Uterus (tissue), 4 donors: Measurements from ENCODE around the gene LCMT1. TPM values are rescaled to one million over a fixed set of nuclear protein-coding genes. Genes with fewer than 3 reads are reported as not detected.
"Not testable (repeated sequence)": the region's sequence is repeated elsewhere in the genome, so short reads cannot be mapped to it uniquely, and the experiment has no call there.

Experiments used
- DNase-seq, 2 donors: peaks; one replicate each; pipeline ENCODE4 v3.0.0-alpha.2; 2019 to 2020
- H3K27ac ChIP-seq, 2 donors: fragments of 200-600 bp; sonication (generic); 1 replicate in 1 of 2; 2 replicates in 1 of 2; pipeline ENCODE4 v1.5.1; 2016 to 2018
- H3K27me3 ChIP-seq, 2 donors: fragments of 200-600 bp; sonication (generic); one replicate each; pipeline ENCODE4 v1.5.1; 2018 to 2019; ENCODE audit warnings: control low read depth in 1 of 2
- H3K36me3 ChIP-seq, 2 donors: fragments of 200-600 bp; sonication (generic); one replicate each; pipeline ENCODE4 v1.5.1; 2019; ENCODE audit warnings: control low read depth in 1 of 2
- H3K4me1 ChIP-seq, 2 donors: fragments of 200-600 bp; sonication (generic); one replicate each; pipeline ENCODE4 v1.5.1; 2018 to 2019; ENCODE audit warnings: control low read depth in 1 of 2
- H3K4me3 ChIP-seq, 2 donors: fragments of 200-600 bp; sonication (generic); 1 replicate in 1 of 2; 2 replicates in 1 of 2; pipeline ENCODE4 v1.5.1; 2018 to 2019; ENCODE audit warnings: mild to moderate bottlenecking in 1 of 2
- H3K9me3 ChIP-seq, 2 donors: fragments of 200-600 bp; sonication (generic); one replicate each; pipeline ENCODE4 v1.5.1; 2019; ENCODE audit warnings: control low read depth in 1 of 2
- POLR2A ChIP-seq, 2 donors: fragments of 450-650 bp; IDR thresholded peaks; one replicate each; pipeline ENCODE4 v1.6.1; 2016; ENCODE audit warnings: antibody characterized with exemption in 2 of 2, mild to moderate bottlenecking in 1 of 2, moderate library complexity in 1 of 2
- intact Hi-C: fragments of 100-400 bp; cut with DNase I; formaldehyde crosslinking; loops from one replicate; pipeline ENCODE4 v1.15.1; 2023; ENCODE audit warnings: low total_unique reads
- total RNA-seq, 4 donors: library from RNA; depleted of rRNA in 3 of 4; stranded (reverse); fragments of >200 nt in 3 of 4; gene quantifications; one replicate each; pipeline versions ENCODE4 v1.1.0 to v1.2.4, GENCODE V29; 2014 to 2023
- TF ChIP-seq, protein P1 (sequence below), 4 experiments: fragments of 200-600 bp in 2 of 4; fragments of 450-650 bp in 2 of 4; sonication (generic) in 2 of 4; IDR thresholded peaks; one replicate each; pipeline ENCODE4 v1.5.1; 2016 to 2019; ENCODE audit warnings: antibody characterized with exemption in 4 of 4, mild to moderate bottlenecking in 2 of 4, moderate library complexity in 1 of 4
- donor health status: DM: yes; HTN: yes; CAD: no.

The LCMT1 gene
- total RNA-seq, 4 donors from 2014 or later: 33.7 to 39.8 (median 38.3) TPM

DNA sequence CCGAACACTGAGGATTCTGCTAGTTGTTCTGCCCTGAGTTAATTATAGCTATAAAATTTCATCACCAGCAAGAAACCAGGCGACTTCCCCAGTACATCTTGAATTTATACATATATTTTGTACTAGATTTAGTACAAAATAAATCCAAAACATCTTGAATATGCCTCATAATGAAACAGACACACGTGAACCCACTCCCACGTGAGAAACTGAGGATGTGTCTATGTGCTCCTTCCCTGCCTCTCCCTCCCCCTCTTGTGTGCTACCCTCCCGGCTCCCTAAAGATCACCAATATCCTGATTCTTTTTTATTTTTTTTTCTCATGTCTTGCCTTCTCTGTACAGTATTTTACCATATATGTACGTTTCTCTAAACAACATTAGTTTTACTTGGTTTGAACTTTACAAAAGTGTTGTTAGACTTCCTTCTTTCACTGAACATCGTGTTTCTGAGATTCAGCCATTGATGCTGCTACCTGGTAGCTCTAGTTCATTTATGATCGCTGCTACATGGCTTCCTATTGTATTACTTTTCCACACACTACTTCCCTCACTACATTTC lies 1.1 kb upstream of the LCMT1 start:
- Histone ChIP-seq H3K4me1 (peaks cover 0 to 6% of the 10 kb centered on the region in 2 donors), H3K9me3 (no peaks in the 10 kb centered on the region), H3K36me3 (no peaks in the 10 kb centered on the region), H3K27ac (peak overlapping the region; percentile 39 to 69), H3K4me3 (peak overlapping the region; percentile 88 to 92), H3K27me3 (no peaks in the 10 kb centered on the region)
- TF ChIP-seq POLR2A (IDR thresholded peaks at IDR 0.05): no peak
- TF ChIP-seq, protein P1, sequence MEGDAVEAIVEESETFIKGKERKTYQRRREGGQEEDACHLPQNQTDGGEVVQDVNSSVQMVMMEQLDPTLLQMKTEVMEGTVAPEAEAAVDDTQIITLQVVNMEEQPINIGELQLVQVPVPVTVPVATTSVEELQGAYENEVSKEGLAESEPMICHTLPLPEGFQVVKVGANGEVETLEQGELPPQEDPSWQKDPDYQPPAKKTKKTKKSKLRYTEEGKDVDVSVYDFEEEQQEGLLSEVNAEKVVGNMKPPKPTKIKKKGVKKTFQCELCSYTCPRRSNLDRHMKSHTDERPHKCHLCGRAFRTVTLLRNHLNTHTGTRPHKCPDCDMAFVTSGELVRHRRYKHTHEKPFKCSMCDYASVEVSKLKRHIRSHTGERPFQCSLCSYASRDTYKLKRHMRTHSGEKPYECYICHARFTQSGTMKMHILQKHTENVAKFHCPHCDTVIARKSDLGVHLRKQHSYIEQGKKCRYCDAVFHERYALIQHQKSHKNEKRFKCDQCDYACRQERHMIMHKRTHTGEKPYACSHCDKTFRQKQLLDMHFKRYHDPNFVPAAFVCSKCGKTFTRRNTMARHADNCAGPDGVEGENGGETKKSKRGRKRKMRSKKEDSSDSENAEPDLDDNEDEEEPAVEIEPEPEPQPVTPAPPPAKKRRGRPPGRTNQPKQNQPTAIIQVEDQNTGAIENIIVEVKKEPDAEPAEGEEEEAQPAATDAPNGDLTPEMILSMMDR (IDR thresholded peaks at IDR 0.05): no peak
- intact Hi-C loops: no loop called here
- DNase-seq: no peak

DNA sequence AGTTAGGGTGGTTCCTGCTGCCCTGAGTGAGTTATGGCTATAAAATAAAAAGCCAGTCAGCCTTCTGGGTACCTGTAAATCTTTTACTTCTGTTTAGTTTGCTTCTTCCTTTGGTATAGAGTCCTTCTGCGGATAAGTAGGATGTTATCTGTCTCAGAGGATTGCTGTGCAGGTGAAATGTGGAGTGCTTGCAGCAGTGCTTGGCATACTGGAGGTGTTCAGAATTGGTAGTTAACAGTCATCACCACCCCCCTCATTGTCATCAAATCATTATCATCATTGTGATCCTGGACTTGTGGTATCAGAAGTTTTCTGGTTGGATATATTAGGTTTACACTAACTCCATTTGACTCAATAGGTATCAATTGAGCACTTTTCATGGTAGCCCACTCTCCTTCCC lies 2.6 kb downstream of the LCMT1 start:
- intact Hi-C loops: no loop called here
- no peak for TF ChIP-seq POLR2A (IDR thresholded peaks at IDR 0.05)
- TF ChIP-seq, protein P1 (IDR thresholded peaks at IDR 0.05): no peak
- Histone ChIP-seq H3K27ac (no peak overlapping the region), H3K36me3 (no peaks in the 10 kb centered on the region), H3K4me3 (no peak overlapping the region), H3K9me3 (no peaks in the 10 kb centered on the region), H3K27me3 (no peaks in the 10 kb centered on the region), H3K4me1 (peaks cover 0 to 6% of the 10 kb centered on the region in 2 donors)
- no peak for DNase-seq

DNA sequence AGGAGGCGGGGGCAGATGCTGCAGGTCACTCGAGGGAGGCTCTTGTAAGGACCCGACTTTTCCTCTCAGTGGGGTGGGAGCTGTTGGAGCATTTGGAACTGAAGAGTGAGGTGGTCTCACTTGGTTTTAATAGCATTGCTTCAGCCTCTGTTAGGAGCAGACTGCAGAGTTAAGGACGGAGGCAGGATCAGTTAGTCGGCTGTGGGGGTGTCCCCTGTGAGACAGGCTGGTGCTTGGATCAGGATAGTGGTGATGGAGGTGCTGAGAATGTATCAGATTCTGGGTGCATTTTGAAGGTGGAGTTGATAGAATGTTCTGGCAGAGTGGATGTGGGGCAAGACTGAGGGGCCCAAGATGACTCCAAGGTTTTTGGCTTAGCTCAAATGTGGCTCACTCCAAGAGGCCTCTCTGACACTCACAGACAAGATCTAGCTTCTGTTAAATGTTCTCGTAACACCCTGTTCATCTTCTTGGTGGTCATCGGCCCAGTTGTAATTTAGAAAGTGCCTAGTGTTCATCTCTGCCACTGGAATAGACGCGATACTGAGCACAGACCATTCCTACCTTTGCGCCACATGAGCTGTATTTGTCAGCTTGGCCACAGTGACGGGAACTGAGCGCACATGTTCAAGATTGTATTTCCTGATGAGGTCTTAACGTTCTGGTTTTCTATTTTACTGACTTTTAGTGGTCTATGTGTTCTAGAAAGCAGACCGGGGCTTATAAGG lies 7.5 kb downstream of the LCMT1 start:
- Histone ChIP-seq H3K4me1 (no peaks in the 10 kb centered on the region), H3K4me3 (no peak overlapping the region), H3K27ac (no peak overlapping the region), H3K9me3 (no peaks in the 10 kb centered on the region), H3K36me3 (no peaks in the 10 kb centered on the region), H3K27me3 (no peaks in the 10 kb centered on the region)
- intact Hi-C loops: no loop called here
- TF ChIP-seq POLR2A (IDR thresholded peaks at IDR 0.05): no peak
- TF ChIP-seq, protein P1 (IDR thresholded peaks at IDR 0.05): no peak
- DNase-seq: no peak

DNA sequence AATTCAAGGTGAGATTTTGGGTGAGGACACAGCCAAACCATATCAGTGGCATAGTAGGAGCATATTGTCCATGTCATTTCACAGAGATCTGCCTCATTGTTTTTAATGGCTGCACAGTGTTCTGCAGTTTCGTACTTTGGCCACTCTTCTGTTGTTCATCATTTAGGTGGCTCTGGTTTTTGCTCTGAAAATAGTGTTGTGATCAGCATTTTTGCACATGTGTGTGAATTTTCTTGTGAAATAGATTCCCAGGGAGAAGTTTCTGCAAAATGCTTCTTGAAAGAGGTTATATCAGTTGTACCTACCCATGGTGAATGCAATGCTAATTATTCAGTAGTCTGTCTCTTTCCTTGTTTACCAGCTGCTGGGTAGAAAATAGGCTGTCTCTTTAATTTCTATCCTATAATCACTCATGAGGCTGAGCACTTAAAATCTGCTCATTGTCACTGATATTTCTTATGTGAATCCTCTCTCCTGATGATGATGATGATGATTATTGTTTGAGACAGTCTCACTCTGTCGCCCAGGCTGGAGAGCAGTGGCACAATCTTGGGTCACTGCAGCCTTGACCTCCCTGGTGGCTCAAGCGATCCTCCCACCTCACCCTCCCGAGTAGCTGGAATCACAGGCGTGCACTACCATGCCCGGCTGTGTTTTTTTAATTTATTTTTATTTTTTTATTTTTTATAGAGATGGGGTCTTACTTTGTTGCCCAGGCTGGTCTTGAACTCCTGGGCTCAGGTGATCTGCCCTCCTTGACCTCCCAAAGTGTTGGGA lies 10.5 kb downstream of the LCMT1 start:
- no peaks in the 10 kb centered on the region for H3K36me3 ChIP-seq
- no peaks in the 10 kb centered on the region for H3K4me1 ChIP-seq
- intact Hi-C loops: no loop called here
- H3K27me3 ChIP-seq: no peaks in the 10 kb centered on the region
- no peak for TF ChIP-seq POLR2A (IDR thresholded peaks at IDR 0.05)
- TF ChIP-seq, protein P1 (IDR thresholded peaks at IDR 0.05): no peak
- no peaks in the 10 kb centered on the region for H3K9me3 ChIP-seq
- H3K27ac ChIP-seq: no peak overlapping the region
- no peak for DNase-seq
- no peak overlapping the region for H3K4me3 ChIP-seq

DNA sequence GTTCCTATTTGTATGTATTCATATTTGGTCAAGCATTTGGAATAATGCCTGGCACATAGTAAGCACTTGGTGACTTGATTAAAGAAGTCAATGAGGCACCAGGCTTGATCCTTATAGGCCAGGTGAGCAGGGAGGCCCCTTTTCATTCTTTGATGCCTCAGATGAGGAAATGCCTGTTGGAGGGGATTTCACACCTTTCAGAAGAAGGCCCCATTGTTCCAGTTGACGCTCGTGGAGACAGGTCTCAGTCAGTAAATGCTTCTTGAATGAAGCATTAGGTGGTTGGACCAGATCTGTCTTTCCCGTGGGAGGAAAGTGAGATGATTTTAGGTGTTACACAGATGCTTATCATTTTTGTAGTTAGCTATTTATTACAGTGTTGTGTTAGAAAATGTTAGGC lies 13.0 kb downstream of the LCMT1 start:
- H3K27me3 ChIP-seq: no peaks in the 10 kb centered on the region
- no peak for DNase-seq
- no peaks in the 10 kb centered on the region for H3K9me3 ChIP-seq
- H3K27ac ChIP-seq: no peak overlapping the region
- H3K4me3 ChIP-seq: no peak overlapping the region
- H3K4me1 ChIP-seq: no peaks in the 10 kb centered on the region
- intact Hi-C loops: no loop called here
- TF ChIP-seq POLR2A (IDR thresholded peaks at IDR 0.05): no peak
- H3K36me3 ChIP-seq: no peaks in the 10 kb centered on the region

DNA sequence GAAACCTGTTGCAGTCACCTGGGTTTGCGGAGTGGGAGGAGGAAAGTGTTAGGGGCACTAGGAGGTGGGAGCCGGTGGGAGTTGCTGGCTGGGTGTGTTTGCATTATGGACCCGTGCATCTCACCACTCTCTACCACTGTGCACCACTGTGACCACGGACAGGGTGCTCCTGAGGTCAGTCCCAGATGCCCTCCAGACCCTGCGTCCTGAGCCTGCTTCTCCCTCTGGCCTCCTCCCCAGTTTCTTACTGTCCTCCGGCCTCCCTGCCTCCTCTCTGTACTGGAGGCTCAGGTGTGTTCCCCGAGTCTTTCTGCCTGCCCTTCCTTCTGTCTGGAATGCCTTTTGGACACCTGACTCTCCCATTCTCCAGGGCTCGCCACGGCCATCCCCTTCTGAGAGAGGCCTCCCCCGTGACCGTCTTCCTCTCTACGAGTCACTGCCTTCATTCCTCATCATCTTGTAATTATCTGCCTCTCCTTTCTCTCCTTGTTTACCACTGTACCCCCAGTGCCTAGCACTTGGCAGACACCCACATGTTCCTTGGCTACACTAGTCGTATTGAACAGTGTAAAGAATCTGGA lies 14.6 kb downstream of the LCMT1 start:
- H3K4me1 ChIP-seq, H3K4me3 ChIP-seq, H3K36me3 ChIP-seq, DNase-seq, H3K27me3 ChIP-seq, intact Hi-C loops, H3K9me3 ChIP-seq: not testable (repeated sequence)
- peak overlapping the region in 1 of 2 donors; percentile 43 for H3K27ac ChIP-seq
